Measurements from ENCODE around the gene SIK2. TPM values are rescaled to one million over a fixed set of nuclear protein-coding genes. Genes with fewer than 3 reads are reported as not detected.

SIK2 gene
- total and polyA plus RNA-seq, 2 donors from 2014 or later = 6.4 to 40.1 TPM

GRCh38 chr11:111627591-111627990 lies 25.3 kb downstream of the SIK2 start:
- H3K4me3 ChIP-seq (ENCODE audit: low read length in 3 of 3) = no peak overlapping the region
- no peak overlapping the region for H3K9ac ChIP-seq (ENCODE audit: low read length in 3 of 3)
- FAIRE-seq (no peak), DNase-seq (no peak)
- no peak for TF ChIP-seq CTCF (IDR thresholded peaks at IDR 0.05; ENCODE audit: borderline replicate concordance, extremely low read depth, insufficient read depth)
- H3K9me3 ChIP-seq (ENCODE audit: control insufficient read depth in 2 of 3, insufficient read depth in 1 of 3, low read length in 3 of 3) = no peaks in the 10 kb centered on the region
- intact Hi-C loops (cut with DNase I) = no loop called here
- peaks cover 0 to 3% (median 0%) of the 10 kb centered on the region in 3 donors for H3K36me3 ChIP-seq (ENCODE audit: control insufficient read depth in 2 of 3, insufficient read depth in 3 of 3, low read length in 3 of 3)
- no peak overlapping the region for H3K27ac ChIP-seq (ENCODE audit: low read depth in 2 of 2, low read length in 2 of 2)
- H3K4me1 ChIP-seq (ENCODE audit: control insufficient read depth in 2 of 3, insufficient read depth in 2 of 3, low read depth in 1 of 3, low read length in 3 of 3) = peaks cover 0 to 15% (median 5%) of the 10 kb centered on the region in 3 donors
- H3K27me3 ChIP-seq (ENCODE audit: control insufficient read depth, insufficient read depth, low read length) = no peaks in the 10 kb centered on the region

- FAIRE-seq (no peak), DNase-seq (no peak)
- Histone ChIP-seq H3K27ac (ENCODE audit: low read depth in 2 of 2, low read length in 2 of 2) (no peak overlapping the region), H3K9me3 (ENCODE audit: control insufficient read depth in 2 of 3, insufficient read depth in 1 of 3, low read length in 3 of 3) (no peaks in the 10 kb centered on the region), H3K27me3 (ENCODE audit: control insufficient read depth, insufficient read depth, low read length) (no peaks in the 10 kb centered on the region), H3K9ac (ENCODE audit: low read length in 3 of 3) (no peak overlapping the region), H3K4me3 (ENCODE audit: low read length in 3 of 3) (no peak overlapping the region), H3K4me1 (ENCODE audit: control insufficient read depth in 2 of 3, insufficient read depth in 2 of 3, low read depth in 1 of 3, low read length in 3 of 3) (peaks cover 0 to 24% (median 7%) of the 10 kb centered on the region in 3 donors), H3K36me3 (ENCODE audit: control insufficient read depth in 2 of 3, insufficient read depth in 3 of 3, low read length in 3 of 3) (peaks cover 0 to 3% (median 0%) of the 10 kb centered on the region in 3 donors)
- intact Hi-C loops (cut with DNase I) = no loop called here
- no peak for TF ChIP-seq CTCF (IDR thresholded peaks at IDR 0.05; ENCODE audit: borderline replicate concordance, extremely low read depth, insufficient read depth)
Measured at GRCh38 chr11:111629499-111629898, 27.2 kb downstream of the SIK2 start.

GRCh38 chr11:111631024-111631665 lies 28.9 kb downstream of the SIK2 start:
- intact Hi-C loops (cut with DNase I) = no loop called here
- Histone ChIP-seq H3K36me3 (ENCODE audit: control insufficient read depth in 2 of 3, insufficient read depth in 3 of 3, low read length in 3 of 3) (peaks cover 0 to 3% (median 0%) of the 10 kb centered on the region in 3 donors), H3K9ac (ENCODE audit: low read length in 3 of 3) (no peak overlapping the region), H3K4me1 (ENCODE audit: control insufficient read depth in 2 of 3, insufficient read depth in 2 of 3, low read depth in 1 of 3, low read length in 3 of 3) (peaks cover 0 to 27% (median 9%) of the 10 kb centered on the region in 3 donors), H3K27me3 (ENCODE audit: control insufficient read depth, insufficient read depth, low read length) (no peaks in the 10 kb centered on the region), H3K4me3 (ENCODE audit: low read length in 3 of 3) (no peak overlapping the region), H3K9me3 (ENCODE audit: control insufficient read depth in 2 of 3, insufficient read depth in 1 of 3, low read length in 3 of 3) (no peaks in the 10 kb centered on the region), H3K27ac (ENCODE audit: low read depth in 2 of 2, low read length in 2 of 2) (no peak overlapping the region)
- no peak for TF ChIP-seq CTCF (IDR thresholded peaks at IDR 0.05; ENCODE audit: borderline replicate concordance, extremely low read depth, insufficient read depth)
- DNase-seq (no peak), FAIRE-seq (no peak)

All from kidney (tissue), 14 donors.